Ovary (tissue), 3 donors: ENCODE data around the gene PLAGL2.

Experiments used
- EP300 ChIP-seq: sonication (generic); formaldehyde crosslinking; IDR thresholded peaks from one replicate; pipeline ENCODE4 v1.6.1; 2017; ENCODE audit warnings: antibody characterized with exemption
- POLR2A ChIP-seq: fragments of 450-650 bp; IDR thresholded peaks from one replicate; pipeline ENCODE4 v1.6.1; 2017; ENCODE audit warnings: antibody characterized with exemption, mild to moderate bottlenecking, moderate library complexity
- TF ChIP-seq, protein P1 (sequence below), 3 donors: fragments of 450-650 bp in 2 of 3; fragments of 200-600 bp in 1 of 3; IDR thresholded peaks; one replicate each; pipeline versions ENCODE4 v1.5.1 to v1.8.0; 2016 to 2022; ENCODE audit warnings: antibody characterized with exemption in 3 of 3, mild to moderate bottlenecking in 1 of 3
- donor health status: DM: no; HTN: no; CAD: no.

DNA sequence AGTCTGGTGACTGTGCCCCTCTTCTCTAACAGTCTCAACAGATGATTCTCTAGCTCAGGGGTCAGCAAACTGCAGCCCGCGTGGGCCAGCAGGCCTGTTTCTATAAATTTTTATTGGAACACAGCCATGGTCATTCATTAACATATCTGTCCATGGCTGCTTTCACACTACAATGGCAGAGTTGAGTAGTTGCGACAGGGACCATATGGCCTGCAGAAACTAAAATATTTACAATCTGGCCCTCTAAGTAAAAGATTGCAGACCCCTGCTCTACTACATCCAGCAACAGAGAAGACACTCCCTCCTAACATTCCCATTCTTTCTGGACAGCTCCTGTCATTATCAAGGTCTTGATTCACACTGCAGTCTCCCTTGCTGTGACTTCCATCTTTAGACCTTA is 45.2 kb downstream of the PLAGL2 start:
- TF ChIP-seq, protein P1, sequence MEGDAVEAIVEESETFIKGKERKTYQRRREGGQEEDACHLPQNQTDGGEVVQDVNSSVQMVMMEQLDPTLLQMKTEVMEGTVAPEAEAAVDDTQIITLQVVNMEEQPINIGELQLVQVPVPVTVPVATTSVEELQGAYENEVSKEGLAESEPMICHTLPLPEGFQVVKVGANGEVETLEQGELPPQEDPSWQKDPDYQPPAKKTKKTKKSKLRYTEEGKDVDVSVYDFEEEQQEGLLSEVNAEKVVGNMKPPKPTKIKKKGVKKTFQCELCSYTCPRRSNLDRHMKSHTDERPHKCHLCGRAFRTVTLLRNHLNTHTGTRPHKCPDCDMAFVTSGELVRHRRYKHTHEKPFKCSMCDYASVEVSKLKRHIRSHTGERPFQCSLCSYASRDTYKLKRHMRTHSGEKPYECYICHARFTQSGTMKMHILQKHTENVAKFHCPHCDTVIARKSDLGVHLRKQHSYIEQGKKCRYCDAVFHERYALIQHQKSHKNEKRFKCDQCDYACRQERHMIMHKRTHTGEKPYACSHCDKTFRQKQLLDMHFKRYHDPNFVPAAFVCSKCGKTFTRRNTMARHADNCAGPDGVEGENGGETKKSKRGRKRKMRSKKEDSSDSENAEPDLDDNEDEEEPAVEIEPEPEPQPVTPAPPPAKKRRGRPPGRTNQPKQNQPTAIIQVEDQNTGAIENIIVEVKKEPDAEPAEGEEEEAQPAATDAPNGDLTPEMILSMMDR (IDR thresholded peaks at IDR 0.05), result no peak
- TF ChIP-seq POLR2A (no peak), EP300 (no peak)
